NCI-H2227 (cell line): ENCODE results near the gene TUBA4B.
"Not testable (repeated sequence)": the region's sequence is repeated elsewhere in the genome, so short reads cannot be mapped to it uniquely, and the experiment has no call there.

ENCODE experiments used
- DNase-seq: peaks from one replicate; lab custom pipeline; 2025; ENCODE audit not compliant: unreplicated experiment; lab: John Stamatoyannopoulos, UW

Gene TUBA4B

DNA sequence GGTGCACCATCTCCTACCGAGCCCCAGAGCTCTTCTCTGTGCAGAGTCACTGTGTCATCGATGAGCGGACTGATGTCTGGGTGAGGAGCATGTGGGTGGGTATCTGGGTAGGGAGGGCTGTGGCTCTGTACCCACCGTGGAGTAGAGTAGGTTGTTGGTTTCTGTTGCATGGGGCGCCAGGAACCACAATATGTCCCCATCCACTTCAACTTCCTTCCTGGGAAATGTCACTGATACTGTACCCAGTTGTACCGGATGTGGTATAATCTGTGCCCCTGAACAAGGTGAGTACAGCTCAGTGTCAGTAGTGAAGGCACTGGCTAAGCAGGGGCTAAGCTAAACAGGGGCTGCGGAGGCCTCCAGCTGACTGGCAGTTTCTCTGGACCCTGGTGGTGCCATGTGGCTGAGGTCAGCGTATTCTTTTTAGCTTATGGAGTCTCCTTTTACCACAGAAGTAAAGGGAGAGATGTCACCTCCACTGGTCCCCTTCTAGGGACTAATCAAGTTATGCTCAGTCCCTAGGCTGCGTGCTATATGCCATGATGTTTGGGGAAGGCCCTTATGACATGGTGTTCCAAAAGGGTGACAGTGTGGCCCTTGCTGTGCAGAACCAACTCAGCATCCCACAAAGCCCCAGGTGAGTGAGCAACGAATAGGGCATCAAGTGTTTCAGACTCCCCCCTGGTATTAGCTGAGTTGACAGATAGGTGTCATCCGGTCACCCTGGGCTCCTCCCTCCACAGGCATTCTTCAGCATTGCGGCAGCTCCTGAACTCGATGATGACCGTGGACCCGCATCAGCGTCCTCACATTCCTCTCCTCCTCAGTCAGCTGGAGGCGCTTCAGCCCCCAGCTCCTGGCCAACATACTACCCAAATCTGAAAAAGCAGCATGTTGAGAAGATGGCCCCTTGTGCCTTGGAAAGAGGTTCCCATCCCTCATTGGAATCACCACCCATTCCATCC lies 5.1 kb upstream of the TUBA4B start:
- no peak for DNase-seq

DNA sequence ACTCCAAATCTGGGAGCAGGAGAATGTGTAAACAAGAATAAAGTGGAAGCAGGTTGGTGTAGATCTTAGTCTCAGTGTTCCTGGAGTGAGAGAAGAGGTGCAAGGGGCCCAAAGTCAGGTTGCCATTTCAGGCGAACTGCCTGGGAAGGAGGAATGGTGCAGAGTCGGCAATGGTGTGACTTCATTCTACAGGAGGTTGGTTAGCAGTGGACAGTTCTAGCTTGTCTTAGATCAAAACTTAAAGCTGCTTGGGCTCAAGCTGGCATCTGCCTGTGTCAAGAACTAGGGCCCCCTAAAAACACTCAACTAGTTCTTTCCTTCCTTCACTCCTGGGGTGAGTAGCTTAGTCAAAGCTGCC lies 4.2 kb upstream of the TUBA4B start:
- no peak for DNase-seq

DNA sequence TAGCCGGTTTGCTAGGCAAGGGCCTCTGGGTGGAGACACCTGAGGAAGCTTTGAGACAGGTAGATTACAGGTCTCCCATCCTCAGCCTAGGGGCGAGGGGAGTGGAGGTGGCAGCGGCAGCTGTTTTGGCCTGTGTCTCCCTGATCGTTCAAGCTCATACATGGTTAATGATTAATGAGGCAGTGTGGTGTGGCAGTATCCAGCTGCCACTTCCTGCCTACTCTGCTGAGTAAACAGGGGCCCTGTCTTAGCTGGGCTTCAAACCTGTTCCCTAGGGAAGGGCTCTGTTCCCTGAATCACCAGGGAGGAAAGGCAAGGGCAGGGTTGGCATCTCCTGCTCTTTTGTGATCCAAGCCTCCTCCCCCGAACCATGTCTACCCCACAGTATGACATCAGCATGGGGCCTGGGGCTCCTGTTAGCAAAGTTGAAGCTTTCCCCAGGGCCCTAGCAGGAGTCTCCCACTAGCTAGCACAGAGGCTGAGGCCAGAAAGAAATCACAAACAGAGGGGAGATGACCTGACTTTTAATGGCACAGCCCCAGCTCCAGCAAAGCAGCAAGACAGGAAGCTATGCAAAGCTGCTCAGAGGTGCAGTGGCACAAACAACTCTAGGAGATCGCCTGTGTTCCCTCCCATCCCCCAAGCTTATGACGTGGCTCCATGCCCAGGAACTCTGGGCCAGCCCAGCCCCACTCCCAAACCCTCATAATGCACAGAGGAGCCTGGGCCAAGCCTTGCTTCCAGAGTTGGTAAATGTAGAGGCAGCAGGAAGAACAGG lies 3.7 kb upstream of the TUBA4B start:
- no peak for DNase-seq

DNA sequence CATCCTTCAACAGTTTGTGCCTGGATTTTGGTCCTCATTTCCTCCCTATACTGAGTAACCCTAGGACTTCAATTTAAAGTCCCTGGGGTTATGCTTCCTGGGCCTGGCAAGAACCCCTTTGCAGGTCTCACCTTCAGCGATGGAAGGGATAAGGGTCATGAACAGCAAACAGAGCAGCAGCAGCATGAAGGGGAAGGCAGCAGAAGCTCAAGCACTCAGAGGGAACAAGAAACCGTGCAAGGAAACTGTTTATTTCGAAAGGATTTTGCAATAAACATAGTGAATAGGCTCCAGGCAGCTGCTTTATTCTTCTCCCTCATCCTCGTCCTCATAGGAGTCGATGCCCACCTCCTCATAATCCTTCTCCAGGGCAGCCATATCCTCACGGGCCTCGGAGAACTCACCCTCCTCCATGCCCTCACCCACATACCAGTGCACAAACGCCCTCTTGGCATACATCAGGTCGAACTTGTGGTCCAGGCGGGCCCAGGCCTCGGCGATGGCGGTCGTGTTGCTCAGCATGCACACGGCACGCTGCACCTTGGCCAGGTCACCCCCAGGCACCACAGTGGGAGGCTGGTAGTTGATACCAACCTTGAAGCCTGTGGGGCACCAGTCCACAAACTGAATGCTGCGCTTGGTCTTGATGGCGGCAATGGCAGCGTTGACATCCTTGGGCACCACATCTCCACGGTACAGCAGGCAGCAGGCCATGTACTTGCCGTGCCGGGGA lies 2.8 kb upstream of the TUBA4B start:
- no peak for DNase-seq

DNA sequence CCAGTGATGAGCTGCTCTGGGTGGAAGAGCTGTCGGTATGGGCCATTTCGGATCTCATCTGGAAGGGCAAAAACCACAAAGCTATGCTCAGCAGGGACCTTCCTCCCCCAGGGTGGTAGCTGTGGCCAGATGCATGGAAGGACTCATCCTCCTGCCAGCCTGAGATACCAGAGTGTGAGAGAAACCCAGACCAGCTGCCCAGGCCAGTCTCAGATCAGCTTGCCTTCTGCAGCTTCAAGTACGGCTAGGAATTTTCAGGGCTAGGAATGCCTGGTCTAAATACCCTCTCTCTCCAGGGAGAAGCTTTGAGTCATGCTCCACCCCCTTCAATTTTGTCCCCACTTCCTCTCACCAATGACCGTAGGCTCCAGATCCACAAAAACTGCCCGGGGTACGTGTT lies 1.4 kb upstream of the TUBA4B start:
- no peak for DNase-seq

DNA sequence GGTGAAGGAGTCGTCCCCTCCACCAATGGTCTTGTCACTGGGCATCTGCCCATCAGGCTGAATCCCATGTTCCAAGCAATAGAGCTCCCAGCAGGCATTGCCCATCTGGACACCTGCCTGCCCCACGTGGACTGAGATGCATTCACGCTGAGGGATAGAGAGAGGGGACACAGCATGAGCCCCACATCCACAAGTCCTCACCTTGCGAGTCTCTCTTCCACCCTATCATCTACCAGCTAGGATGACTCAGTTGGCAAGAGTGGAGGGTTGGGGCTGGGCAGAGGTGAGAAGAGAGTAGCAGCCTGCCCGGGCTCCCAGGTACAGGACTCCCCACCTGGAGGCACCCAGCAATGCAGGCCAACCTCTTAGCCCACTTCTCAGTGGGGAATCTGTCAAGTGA lies 959 bp upstream of the TUBA4B start:
- DNase-seq, result no peak

DNA sequence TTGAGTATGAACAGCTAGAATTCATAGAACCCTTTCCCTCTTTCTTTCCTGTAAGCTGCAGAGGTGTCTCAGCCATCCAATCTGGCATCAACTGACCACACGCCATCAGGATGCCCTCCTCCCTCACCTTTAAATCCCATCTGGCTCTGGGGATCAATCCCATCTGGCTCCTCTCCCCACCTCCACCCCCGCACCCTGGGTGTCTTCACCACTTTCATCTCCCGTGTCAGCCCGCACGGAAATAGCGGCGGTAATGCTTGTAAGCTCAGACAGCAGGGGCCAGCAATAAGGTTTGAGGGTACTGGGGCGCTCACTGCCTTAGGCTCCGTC lies 508 bp upstream of the TUBA4B start:
- no peak for DNase-seq

DNA sequence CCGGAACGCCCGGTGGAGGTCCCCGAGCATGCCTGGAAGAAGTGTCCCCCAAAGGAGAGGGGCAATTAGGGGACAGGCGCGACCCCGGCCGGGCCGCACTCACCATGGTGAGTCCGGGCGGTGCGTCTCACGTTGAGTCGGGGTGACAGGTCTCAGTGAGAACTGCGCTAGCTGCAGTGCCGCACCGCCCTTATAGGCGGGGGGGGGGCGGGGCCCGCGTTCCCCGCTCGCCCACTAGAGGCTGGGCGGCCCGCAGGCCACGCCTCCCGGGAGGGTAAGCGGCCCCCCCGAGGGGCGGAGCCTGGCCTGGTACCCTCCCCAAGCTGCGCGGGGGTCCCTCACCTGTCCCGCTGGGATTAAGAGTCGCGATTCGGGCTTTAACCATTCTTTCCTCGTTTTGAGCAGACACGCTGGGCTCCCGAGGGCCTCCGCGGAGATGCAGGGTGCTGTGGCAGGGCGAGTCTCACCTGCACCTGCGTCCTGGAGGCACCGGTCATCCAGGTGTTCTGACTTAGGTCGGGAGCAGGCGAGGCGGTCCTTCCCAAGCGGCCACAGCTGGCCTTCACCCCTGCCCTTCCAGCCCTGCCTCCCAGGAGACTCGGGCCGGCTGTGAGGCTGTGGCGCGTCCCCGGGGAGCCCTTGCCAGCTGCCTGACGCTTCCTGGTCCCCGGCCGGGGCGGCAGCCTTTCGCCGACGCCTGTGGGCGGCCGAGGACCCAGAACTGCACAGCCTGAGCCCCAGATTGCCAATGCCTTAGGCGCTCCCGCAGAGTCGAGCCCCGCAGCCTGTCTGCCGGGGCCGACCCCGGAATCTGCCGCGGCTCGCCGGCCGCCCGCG lies 928 bp downstream of the TUBA4B start, which contains the start of gene TUBA4A:
TSS of gene TUBA4A (minus strand) at position 166 of the 837 bp plus-strand sequence. CDS start at position 106, 60 bp downstream.
- peak; percentile 88 for DNase-seq

DNA sequence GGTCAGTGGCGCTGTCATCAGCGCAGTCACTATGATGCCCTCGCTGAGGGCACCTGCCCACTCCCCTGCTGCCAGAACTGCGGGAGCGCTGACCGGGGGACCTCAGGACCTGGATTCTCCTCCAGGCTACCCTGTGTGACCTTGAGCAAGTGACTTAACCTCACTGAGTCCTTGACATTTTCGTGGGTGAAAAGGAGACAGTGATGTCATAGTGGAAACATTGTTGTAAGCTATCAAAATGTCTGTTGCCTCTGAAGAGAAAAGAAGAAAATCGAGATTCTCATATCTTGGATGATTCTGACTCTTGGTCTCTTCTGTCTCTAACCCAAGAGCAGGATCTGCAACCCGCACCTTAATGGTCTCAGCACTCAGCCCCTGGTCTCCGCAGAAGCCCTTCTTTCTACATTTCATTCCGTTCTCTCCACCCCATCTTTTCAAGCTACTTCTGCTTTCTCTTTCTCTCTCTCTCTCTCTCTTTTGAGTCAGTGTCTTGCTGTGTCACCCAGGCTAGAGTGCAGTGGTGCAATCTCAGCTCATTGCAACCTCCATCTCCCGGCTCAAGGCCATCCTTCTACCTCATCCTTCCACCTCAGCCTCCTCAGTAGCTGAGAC lies 1.7 kb downstream of the TUBA4B start:
- no peak for DNase-seq

DNA sequence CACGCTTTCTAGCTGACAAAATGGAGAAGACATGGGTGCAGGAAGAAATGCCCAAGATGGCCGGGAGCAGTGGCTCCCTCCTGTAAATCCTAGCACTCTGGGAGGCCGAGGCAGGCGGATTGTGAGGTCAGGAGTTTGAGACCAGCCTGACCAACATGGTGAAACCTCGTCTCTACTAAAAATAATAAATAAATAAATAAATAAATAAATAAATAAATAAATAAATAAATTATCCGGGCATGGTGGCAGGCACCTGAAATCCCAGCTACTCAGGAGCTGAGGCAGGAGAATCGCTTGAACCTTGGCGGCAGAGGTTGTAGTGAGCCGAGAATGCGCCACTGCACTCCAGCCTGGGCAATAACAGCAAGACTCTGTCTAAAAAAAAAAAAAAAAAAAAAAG lies 5.9 kb downstream of the TUBA4B start:
- not testable (repeated sequence) for DNase-seq

DNA sequence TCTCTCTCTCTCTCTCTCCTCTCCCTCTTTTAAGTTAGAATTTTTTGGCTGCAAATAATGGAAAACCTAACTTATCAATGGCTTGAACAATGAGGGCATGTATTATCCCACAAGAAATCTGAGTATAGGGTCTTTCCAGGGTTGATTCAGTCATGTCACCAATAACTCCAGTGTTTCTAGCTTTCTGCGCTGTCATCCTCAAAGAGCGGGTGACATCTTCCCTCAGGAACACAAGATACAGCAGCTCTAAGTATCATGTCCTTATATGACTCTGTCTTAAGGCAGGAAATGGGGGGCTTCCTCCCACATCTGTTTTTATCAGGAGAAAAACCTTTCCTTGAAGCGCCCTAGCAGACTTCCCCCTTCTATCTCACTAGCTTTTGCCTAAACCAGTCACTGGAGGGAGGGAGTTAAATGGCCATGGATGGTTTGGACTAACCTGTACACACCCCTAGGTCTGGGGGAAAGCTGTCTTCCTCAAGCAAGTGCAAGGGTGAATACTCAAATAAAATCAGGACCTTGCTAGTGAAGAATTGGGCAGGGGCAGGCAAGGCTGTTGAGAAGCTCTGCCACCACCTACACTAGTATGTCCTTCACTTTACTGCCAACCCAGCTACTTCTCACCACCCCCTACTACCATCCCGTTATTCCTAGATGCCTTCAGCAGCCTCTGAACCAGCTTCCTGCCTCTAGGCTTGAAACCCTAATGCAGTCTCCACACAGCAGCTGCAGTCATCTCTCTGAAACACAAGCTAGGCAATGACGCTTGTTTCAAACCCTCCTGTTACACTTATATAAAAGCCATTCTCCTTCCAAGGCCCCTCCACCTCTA lies 8.2 kb downstream of the TUBA4B start:
- no peak for DNase-seq

DNA sequence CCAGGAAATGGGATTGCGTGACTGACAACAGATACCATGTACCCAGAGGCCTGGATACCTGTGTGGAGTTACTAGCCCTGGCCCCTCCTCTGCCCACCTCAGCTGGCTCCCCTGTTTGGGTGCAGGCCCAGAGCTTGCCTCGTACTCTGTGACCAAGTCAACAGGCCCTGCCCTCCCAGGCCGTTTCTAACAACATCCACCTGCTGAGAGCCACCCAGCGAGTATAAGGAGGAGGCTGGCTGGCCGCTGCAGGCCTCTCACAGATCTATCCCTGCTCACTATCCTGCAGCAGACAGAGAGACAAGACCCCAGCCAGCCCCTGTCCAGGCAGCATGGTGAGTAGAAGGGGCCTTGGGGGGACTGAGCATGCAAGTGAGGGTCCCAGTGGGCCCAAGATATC lies 13.2 kb downstream of the TUBA4B start:
- DNase-seq, result no peak

DNA sequence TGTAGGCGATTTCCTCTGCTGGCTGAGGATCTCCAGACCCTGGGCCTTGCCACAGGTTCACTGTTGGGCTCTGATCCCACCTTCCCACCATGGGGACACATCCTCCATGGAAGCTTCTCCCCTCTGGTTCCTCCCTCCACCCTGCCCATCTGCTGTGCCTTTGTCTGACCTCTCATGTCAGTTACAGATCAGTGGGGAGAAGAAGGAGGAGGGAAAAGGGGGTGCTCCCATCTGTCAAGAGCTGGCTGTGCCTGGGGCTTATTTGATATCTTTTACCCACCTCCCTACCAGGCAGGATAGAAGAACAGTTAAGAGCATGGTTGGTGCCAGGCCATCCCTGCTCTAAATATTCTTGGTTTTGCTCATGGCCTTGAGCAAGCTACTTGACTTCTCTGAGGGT lies 13.8 kb downstream of the TUBA4B start:
- DNase-seq, result no peak

DNA sequence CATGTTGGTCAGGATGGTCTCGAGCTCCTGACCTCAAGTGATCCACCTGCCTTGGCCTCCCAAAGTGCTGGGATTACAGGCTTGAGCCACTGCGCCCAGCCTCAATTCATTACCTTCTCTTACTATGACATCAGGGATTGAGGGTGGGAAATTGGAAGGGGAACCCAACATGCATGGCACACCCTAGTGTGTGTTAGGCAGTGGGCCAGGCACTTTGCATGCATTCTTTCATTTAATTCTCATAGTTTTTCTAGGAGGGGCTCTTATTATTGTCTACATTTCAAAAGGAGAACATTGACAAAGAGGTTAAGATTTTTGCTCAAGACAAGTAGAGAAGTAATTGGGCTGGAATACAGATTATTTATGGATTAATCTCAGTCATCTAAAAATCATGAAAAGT lies 15.3 kb downstream of the TUBA4B start:
- no peak for DNase-seq

DNA sequence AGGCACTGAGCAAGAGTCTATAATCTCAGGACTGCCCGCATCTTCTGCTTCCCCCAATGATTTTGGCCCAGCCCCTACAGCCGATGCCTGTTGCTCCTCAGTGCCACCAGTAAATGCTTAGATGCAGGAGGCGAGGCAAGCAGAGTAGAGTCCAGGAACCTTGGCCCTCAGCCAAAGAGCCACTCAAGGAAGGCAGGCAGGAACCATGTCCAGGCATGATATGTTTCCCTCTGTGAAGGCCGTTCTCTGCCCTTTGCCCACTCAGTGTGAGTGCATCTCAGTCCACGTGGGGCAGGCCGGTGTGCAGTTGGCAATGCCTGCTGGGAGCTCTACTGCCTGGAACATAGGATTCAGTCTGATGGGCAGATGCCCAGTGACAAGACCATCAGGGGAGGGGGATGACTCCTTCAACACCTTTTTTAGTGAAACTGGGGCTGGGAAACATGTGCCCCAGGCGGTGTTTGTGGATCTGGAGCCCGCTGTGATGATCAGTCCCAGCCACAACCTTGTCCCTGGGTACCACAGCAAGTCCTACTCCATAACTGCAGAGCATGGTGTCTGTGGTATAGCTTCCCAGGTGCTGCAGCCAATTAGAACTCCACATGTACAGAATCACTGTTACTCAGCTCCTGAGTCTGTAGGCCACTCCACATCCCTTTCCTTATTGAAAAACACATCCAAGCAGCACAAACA lies 16.5 kb downstream of the TUBA4B start:
- peak; percentile 79 for DNase-seq

DNA sequence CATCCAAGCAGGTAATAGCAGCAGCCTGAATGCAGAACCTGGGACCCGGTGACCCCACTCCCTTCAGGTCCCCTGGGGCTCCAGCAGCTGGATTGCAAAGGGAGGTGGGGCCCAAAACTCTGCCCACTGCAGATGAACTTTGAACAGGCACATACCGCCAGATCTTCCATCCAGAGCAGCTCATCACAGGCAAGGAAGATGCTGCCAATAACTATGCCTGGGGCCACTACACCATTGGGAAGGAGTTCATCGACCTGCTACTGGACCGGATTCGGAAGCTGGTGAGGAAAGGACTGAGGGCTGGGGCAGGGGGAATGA lies 17.0 kb downstream of the TUBA4B start:
- no peak for DNase-seq

DNA sequence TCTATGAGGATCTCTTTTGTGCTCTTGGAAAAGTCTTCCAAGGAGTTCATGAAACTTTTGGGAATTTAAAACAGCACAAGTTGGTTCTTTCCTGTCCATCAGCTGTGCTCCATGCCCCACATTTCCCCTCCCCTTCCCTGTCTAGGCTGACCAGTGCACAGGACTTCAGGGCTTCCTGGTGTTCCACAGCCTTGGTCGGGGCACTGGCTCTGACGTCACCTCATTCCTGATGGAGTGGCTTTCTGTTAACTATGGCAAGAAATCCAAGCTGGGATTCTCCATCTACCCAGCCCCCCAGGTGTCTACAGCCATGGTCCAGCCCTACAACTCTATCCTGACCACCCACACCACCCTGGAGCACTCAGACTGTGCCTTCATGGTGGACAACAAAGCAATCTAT lies 18.0 kb downstream of the TUBA4B start:
- DNase-seq, result no peak

DNA sequence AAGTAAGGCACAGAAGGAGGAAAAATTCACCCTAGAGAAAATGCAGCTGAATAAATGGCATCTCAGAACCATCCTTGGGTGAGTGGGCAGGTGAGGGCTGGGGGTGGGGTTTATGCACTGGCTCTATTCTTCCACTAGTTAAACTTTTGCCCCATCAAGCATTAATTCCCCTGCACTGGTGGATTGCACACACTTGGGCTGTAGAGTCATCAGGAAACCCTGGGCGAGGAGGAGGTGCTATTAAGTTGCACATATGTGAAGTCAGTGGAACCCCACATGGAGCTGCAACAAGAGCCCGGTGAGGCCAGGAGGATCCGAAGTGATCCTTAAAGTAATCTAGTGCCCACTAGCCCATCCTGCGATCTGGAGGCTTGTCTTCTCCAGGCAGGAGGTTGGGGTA lies 19.3 kb downstream of the TUBA4B start:
- DNase-seq, result no peak

DNA sequence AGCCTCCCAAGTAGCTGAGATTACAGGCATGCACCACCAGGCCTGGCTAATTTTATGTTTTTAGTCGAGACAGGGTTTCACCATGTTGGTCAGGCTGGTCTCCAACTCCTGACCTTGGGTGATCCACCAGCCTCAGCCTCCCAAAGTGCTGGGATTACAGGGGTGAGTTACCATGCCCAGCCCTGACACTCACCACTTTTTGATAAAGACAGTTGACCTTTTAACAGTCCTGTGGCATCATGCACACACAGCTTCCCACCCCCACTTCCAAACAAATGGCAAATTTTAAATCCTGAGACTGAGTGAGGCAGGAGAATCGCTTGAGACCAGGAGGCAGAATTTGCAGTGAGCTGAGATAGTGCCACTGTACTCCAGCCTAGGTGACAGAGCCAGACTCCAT lies 20.0 kb downstream of the TUBA4B start:
- DNase-seq, result no peak
